Osteocyte (in vitro differentiated cells): ENCODE data around the gene NT5E. TPM values are rescaled to one million over a fixed set of nuclear protein-coding genes. Genes with fewer than 3 reads are reported as not detected.

Source experiments
- DNase-seq: peaks from one replicate; pipeline ENCODE4 v3.0.0; 2021; ENCODE audit warnings: mixed read lengths; ENCODE audit not compliant: unreplicated experiment; ENCODE audit errors: extremely low spot score
- H3K27ac Mint-ChIP-seq: one replicate; pipeline ENCODE4 v1.8.0; 2021; ENCODE audit warnings: mild to moderate bottlenecking, mixed read lengths; ENCODE audit not compliant: unreplicated experiment
- H3K27me3 Mint-ChIP-seq: one replicate; pipeline ENCODE4 v1.8.0; 2021; ENCODE audit warnings: mixed read lengths; ENCODE audit not compliant: unreplicated experiment
- H3K36me3 Mint-ChIP-seq: one replicate; pipeline ENCODE4 v1.8.0; 2021; ENCODE audit warnings: mixed read lengths; ENCODE audit not compliant: unreplicated experiment
- H3K4me1 Mint-ChIP-seq: one replicate; pipeline ENCODE4 v1.8.0; 2021; ENCODE audit warnings: mixed read lengths; ENCODE audit not compliant: unreplicated experiment
- H3K4me3 Mint-ChIP-seq: one replicate; pipeline ENCODE4 v1.8.0; 2021; ENCODE audit warnings: mild to moderate bottlenecking, moderate library complexity, mixed read lengths; ENCODE audit not compliant: unreplicated experiment
- H3K9me3 Mint-ChIP-seq: one replicate; pipeline ENCODE4 v1.8.0; 2021; ENCODE audit warnings: mixed read lengths; ENCODE audit not compliant: unreplicated experiment
- CTCF ChIP-seq: fragments of 200-600 bp; sonication (generic); IDR thresholded peaks from 2 replicates; pipeline ENCODE4 v1.5.0; 2021; ENCODE audit warnings: antibody characterized with exemption, mild to moderate bottlenecking, moderate library complexity
- total RNA-seq: library from RNA; stranded (reverse); gene quantifications from 2 replicates; pipeline ENCODE4 v1.2.1, GENCODE V29; 2021

The NT5E gene
- total RNA-seq, 1 donor from 2014 or later: 197 TPM

DNA sequence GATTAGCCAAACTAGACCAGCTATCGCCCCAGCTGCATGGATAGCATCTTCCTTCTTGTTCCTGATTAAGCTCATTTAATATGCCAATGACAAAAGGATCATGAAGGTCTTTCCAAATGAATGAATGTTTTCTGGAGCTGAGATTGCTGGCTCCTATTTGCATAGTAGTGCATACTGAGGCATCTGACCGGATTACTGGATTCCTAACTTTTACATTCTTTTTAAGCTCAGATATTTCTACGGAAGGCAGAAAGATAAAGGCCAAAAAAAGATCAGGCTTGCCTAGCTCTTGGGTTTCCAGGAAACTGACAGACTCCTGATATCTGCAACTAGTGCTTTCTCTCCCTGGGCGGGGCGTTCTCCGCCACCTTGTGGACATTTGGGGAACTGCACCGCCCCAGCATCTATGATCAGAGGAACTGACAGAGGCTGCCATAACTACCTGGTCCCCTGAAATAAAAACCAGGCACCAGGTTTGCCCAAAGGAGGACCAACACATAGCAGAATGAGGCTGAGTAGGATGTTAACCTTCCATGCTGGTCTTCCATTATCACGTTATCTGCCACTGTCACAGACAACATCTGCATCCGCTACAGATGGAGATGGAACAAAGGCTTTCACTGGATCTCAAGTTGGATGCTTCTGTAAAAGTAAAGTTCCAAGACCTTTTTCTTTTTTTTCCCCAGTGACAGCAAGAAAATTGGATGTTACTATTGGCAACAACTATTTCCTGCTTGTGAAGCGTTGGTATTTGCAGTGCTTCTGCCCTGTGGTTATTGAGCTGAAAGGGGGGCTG, 33.2 kb downstream of the NT5E start:
- Mint-ChIP-seq H3K36me3 (peaks cover 35% of the 10 kb centered on the region), H3K27me3 (no peaks in the 10 kb centered on the region), H3K4me3 (no peak overlapping the region), H3K27ac (peak overlapping the region; percentile 75), H3K4me1 (peaks cover 18% of the 10 kb centered on the region), H3K9me3 (no peaks in the 10 kb centered on the region)
- peak; percentile 94 for DNase-seq
- TF ChIP-seq CTCF: peak; percentile 98

DNA sequence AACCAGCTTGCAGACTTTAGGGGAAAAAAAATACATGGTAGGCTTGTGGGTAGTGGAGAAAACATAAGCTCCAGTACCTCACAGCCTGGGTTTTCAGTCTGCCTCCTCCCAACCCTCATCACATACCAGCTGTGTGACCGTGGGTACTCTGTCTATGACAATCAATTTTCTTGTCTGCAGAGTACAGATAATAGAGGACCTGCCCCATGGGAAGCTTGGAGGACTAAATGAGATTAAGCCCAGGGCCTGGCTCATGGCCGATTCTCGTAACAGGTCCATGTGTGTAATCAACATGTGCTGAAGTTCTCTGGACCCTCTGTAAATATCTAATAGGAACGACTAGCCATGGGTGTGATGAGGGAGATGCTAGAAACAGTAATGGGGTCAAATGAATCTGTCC, 34.0 kb downstream of the NT5E start:
- H3K9me3 Mint-ChIP-seq: no peaks in the 10 kb centered on the region
- DNase-seq: no peak
- H3K4me3 Mint-ChIP-seq: no peak overlapping the region
- no peak overlapping the region for H3K27ac Mint-ChIP-seq
- peaks cover 18% of the 10 kb centered on the region for H3K4me1 Mint-ChIP-seq
- H3K36me3 Mint-ChIP-seq: peaks cover 35% of the 10 kb centered on the region
- no peak for TF ChIP-seq CTCF
- H3K27me3 Mint-ChIP-seq: no peaks in the 10 kb centered on the region

DNA sequence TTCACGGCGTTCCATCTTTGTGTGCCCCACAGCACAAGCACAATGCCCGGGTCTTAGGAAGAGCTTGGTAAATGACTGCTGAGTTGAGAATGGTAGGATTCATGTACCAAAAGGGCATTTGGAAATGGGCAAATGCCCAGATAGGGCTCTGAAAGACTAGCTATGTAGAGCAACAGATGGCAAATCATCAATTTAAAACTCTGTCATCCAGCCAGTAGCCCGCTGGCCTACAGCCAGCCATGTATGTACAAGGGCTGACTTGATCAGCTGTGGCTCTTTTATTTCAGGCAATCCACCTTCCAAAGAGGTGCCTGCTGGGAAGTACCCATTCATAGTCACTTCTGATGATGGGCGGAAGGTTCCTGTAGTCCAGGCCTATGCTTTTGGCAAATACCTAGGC, 35.1 kb downstream of the NT5E start:
- Mint-ChIP-seq H3K27me3 (no peaks in the 10 kb centered on the region), H3K9me3 (no peaks in the 10 kb centered on the region), H3K27ac (no peak overlapping the region), H3K36me3 (peaks cover 36% of the 10 kb centered on the region), H3K4me3 (no peak overlapping the region), H3K4me1 (peaks cover 18% of the 10 kb centered on the region)
- no peak for DNase-seq
- TF ChIP-seq CTCF: no peak

GRCh38 chr6:85490516-85491248, 40.8 kb downstream of the NT5E start:
- Mint-ChIP-seq H3K27me3 (no peaks in the 10 kb centered on the region), H3K4me1 (peaks cover 5% of the 10 kb centered on the region), H3K4me3 (no peak overlapping the region), H3K9me3 (no peaks in the 10 kb centered on the region), H3K36me3 (peaks cover 68% of the 10 kb centered on the region), H3K27ac (peak overlapping the region; percentile 27)
- DNase-seq: no peak
- no peak for TF ChIP-seq CTCF

DNA sequence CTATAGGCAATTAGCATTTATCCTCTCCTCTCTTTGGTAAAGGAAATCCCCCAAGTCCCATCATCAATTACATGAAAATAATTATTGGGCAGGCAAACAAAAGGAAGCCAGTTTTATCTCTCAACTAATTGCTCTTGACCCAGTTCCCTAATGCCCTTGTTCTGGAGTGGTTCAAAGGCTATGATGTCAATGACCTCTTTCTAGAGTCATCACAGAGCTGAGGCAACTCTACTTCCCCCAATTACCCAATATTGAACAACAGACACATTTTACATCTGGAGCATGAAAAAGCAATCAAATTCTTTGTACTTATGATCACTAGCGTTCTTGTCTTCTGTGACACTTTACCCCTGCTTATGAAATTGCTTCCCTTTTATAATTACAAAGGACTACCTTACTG, 43.5 kb downstream of the NT5E start:
- Mint-ChIP-seq H3K36me3 (peaks cover 76% of the 10 kb centered on the region), H3K4me1 (peaks cover 12% of the 10 kb centered on the region), H3K4me3 (no peak overlapping the region), H3K9me3 (peaks cover 4% of the 10 kb centered on the region), H3K27me3 (no peaks in the 10 kb centered on the region), H3K27ac (no peak overlapping the region)
- TF ChIP-seq CTCF: no peak
- DNase-seq: no peak
